WTC11 (cell line): Measurements from ENCODE around the gene PHKG2. TPM values are rescaled to one million over a fixed set of nuclear protein-coding genes. Genes with fewer than 3 reads are reported as not detected.

ENCODE experiments used
- ATAC-seq: fragments of 200-7000 bp; cut with Tn5 transposase; 2 replicates; pipeline ENCODE4 v1.10.0; 2021; ENCODE audit warnings: mild to moderate bottlenecking, moderate library complexity
- CTCF ChIA-PET: fragments of 300-600 bp; sonication (Branson Sonifier 250); formaldehyde crosslinking; loops from one replicate; lab custom pipeline; 2021; ENCODE audit warnings: antibody characterized with exemption; lab: Charles Lee
- POLR2A ChIA-PET: fragments of 350-600 bp; sonication (Branson Sonifier 250); formaldehyde crosslinking; loops from one replicate; lab custom pipeline; 2021; ENCODE audit warnings: antibody characterized with exemption; lab: Charles Lee
- DNase-seq: peaks from one replicate; pipeline ENCODE4 v3.0.0; 2021; ENCODE audit warnings: low spot score
- H3K27ac Mint-ChIP-seq: 2 replicates; pipeline ENCODE4 v1.8.0; 2021; ENCODE audit warnings: mixed read lengths
- H3K27me3 Mint-ChIP-seq: 2 replicates; pipeline ENCODE4 v1.8.0; 2021; ENCODE audit warnings: low read depth, mild to moderate bottlenecking, moderate library complexity, mixed read lengths
- H3K36me3 Mint-ChIP-seq: 2 replicates; pipeline ENCODE4 v1.8.0; 2021; ENCODE audit warnings: mixed read lengths
- H3K4me1 Mint-ChIP-seq: 2 replicates; pipeline ENCODE4 v1.8.0; 2022; ENCODE audit warnings: mixed read lengths
- H3K4me3 Mint-ChIP-seq: 2 replicates; pipeline ENCODE4 v1.8.0; 2021; ENCODE audit warnings: mild to moderate bottlenecking, moderate library complexity, mixed read lengths
- H3K9me3 Mint-ChIP-seq: 2 replicates; pipeline ENCODE4 v1.8.0; 2021; ENCODE audit warnings: mixed read lengths
- ATF2 ChIP-seq: sonication (generic); formaldehyde crosslinking; IDR thresholded peaks from 2 replicates; pipeline ENCODE4 v1.8.1; 2022; ENCODE audit warnings: low read depth, missing genetic modification reagents, borderline replicate concordance
- ATF3 ChIP-seq: sonication (generic); formaldehyde crosslinking; conservative IDR thresholded peaks from 2 replicates; pipeline ENCODE4 v1.8.1; 2022; ENCODE audit warnings: mild to moderate bottlenecking, missing genetic modification reagents
- CBFB ChIP-seq: sonication (generic); formaldehyde crosslinking; IDR thresholded peaks from 2 replicates; pipeline ENCODE4 v1.8.1; 2022; ENCODE audit warnings: mild to moderate bottlenecking, low read depth, missing genetic modification reagents
- CREB1 ChIP-seq: sonication (generic); formaldehyde crosslinking; IDR thresholded peaks from 2 replicates; pipeline ENCODE4 v1.8.0; 2023; ENCODE audit warnings: mild to moderate bottlenecking, missing genetic modification reagents
- E2F1 ChIP-seq: sonication (generic); formaldehyde crosslinking; IDR thresholded peaks from 2 replicates; pipeline ENCODE4 v1.8.0; 2022; ENCODE audit warnings: mild to moderate bottlenecking, missing genetic modification reagents
- EMX1 ChIP-seq: fragments of 250-450 bp; sonication (Bioruptor Pico); IDR thresholded peaks from 2 replicates; pipeline ENCODE4 v1.8.0; 2021; ENCODE audit warnings: mild to moderate bottlenecking
- FOXJ3 ChIP-seq: sonication (generic); formaldehyde crosslinking; IDR thresholded peaks from 2 replicates; pipeline ENCODE4 v1.9.0; 2021; ENCODE audit warnings: missing genetic modification reagents, mild to moderate bottlenecking, borderline replicate concordance
- GTF2I ChIP-seq: fragments of 250-450 bp; sonication (Bioruptor Pico); conservative IDR thresholded peaks from 2 replicates; pipeline ENCODE4 v1.4.0; 2021; ENCODE audit warnings: mild to moderate bottlenecking
- IRF1 ChIP-seq: sonication (generic); formaldehyde crosslinking; IDR thresholded peaks from 2 replicates; pipeline ENCODE4 v1.8.0; 2023; ENCODE audit warnings: missing genetic modification reagents
- NFATC4 ChIP-seq: fragments of 250-450 bp; sonication (Bioruptor Pico); IDR thresholded peaks from 2 replicates; pipeline ENCODE4 v1.9.0; 2021; ENCODE audit warnings: mild to moderate bottlenecking
- NR1H2 ChIP-seq: sonication (generic); formaldehyde crosslinking; IDR thresholded peaks from 2 replicates; pipeline ENCODE4 v1.9.0; 2021; ENCODE audit warnings: mild to moderate bottlenecking, moderate library complexity, missing genetic modification reagents
- NR2C2 ChIP-seq: sonication (generic); formaldehyde crosslinking; IDR thresholded peaks from 2 replicates; pipeline ENCODE4 v1.8.0; 2022; ENCODE audit warnings: mild to moderate bottlenecking, missing genetic modification reagents
- PRRX2 ChIP-seq: fragments of 250-450 bp; sonication (Bioruptor Pico); IDR thresholded peaks from 2 replicates; pipeline ENCODE4 v1.8.0; 2021; ENCODE audit warnings: mild to moderate bottlenecking
- RELA ChIP-seq: sonication (generic); formaldehyde crosslinking; IDR thresholded peaks from 2 replicates; pipeline ENCODE4 v1.8.1; 2022; ENCODE audit warnings: missing genetic modification reagents, mild to moderate bottlenecking, borderline replicate concordance
- RORB ChIP-seq: fragments of 250-450 bp; sonication (Bioruptor Pico); IDR thresholded peaks from 2 replicates; pipeline ENCODE4 v1.9.0; 2021; ENCODE audit warnings: mild to moderate bottlenecking
- SMAD4 ChIP-seq: sonication (generic); formaldehyde crosslinking; IDR thresholded peaks from 2 replicates; pipeline ENCODE4 v1.8.0; 2022; ENCODE audit warnings: mild to moderate bottlenecking, missing genetic modification reagents
- SP1 ChIP-seq: sonication (generic); formaldehyde crosslinking; conservative IDR thresholded peaks from 2 replicates; pipeline ENCODE4 v1.8.1; 2022; ENCODE audit warnings: missing genetic modification reagents
- TCF7 ChIP-seq: sonication (generic); formaldehyde crosslinking; IDR thresholded peaks from 2 replicates; pipeline ENCODE4 v1.8.0; 2022; ENCODE audit warnings: mild to moderate bottlenecking, low read depth, missing genetic modification reagents, moderate library complexity
- TEAD1 ChIP-seq: sonication (generic); formaldehyde crosslinking; IDR thresholded peaks from 2 replicates; pipeline ENCODE4 v1.8.0; 2022; ENCODE audit warnings: mild to moderate bottlenecking, missing genetic modification reagents
- USF2 ChIP-seq: sonication (generic); formaldehyde crosslinking; IDR thresholded peaks from 2 replicates; pipeline ENCODE4 v1.8.1; 2023; ENCODE audit warnings: mild to moderate bottlenecking, missing genetic modification reagents, moderate library complexity
- ZBTB21 ChIP-seq: sonication (generic); formaldehyde crosslinking; IDR thresholded peaks from 2 replicates; pipeline ENCODE4 v1.8.1; 2023; ENCODE audit warnings: mild to moderate bottlenecking, missing genetic modification reagents, borderline replicate concordance
- ZSCAN18 ChIP-seq: fragments of 250-450 bp; sonication (Bioruptor Pico); IDR thresholded peaks from 2 replicates; pipeline ENCODE4 v2.1.2; 2022; ENCODE audit warnings: mild to moderate bottlenecking, moderate library complexity
- total RNA-seq: library from RNA; stranded (reverse); gene quantifications from 3 replicates; pipeline ENCODE4 v1.2.3, GENCODE V29; 2021
- TF ChIP-seq, protein P1 (sequence below): sonication (generic); formaldehyde crosslinking; IDR thresholded peaks from 2 replicates; pipeline ENCODE4 v1.8.1; 2023; ENCODE audit warnings: mild to moderate bottlenecking, moderate library complexity, missing genetic modification reagents
- TF ChIP-seq, protein P2 (sequence below): sonication (generic); formaldehyde crosslinking; IDR thresholded peaks from 2 replicates; pipeline ENCODE4 v1.8.1; 2022; ENCODE audit warnings: mild to moderate bottlenecking, missing genetic modification reagents, moderate library complexity, borderline replicate concordance

PHKG2 gene
- total RNA-seq, 1 experiment from 2014 or later, result 50.5 TPM

DNA sequence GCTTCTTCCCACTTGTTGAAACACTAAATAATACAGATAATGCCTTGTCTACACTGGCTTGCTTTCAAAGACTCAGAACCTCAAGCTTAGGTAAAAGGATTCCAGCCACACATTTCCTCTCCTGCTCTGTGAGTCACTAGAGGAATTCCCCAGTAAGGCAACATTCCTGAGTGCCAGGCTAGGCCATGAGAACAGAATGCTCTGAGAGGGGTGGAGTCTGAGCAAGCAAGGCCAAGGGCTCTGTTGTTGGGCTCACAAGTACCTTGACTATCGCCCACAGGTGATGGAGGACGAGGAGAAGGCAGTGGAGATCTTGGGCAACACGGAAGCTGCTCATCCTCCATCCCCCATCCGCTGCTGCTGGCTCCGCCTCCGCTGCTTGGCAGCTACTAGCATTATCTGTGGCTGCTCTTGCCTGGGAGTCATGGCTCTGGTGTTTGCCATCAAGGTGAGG is 6.7 kb upstream of the PHKG2 start (continued):
- no peak for TF ChIP-seq TEAD1 (CRISPR knock-in tag)

DNA sequence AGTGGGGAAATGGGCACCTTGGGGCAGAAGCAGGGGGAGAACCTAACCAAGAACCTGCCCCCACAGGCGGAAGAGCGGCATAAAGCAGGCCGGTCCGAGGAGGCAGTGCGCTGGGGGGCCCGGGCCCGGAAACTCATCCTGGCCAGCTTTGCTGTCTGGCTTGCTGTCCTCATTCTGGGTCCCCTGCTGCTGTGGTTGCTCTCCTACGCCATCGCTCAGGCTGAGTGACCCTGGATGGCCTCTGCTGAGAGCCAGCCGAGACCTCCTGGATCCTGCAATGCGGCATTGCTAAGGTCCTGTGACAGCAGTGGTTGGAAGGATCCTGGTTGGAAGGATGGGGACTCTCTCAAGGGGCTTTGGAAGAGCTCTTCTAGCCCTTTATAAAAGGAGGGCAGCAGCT is 4.5 kb upstream of the PHKG2 start:
- no peak for ATAC-seq
- no peaks in the 10 kb centered on the region for H3K27me3 Mint-ChIP-seq
- peaks cover 15% of the 10 kb centered on the region for H3K4me1 Mint-ChIP-seq
- no peak for DNase-seq
- no peak for TF ChIP-seq IRF1 (CRISPR knock-in tag)
- TF ChIP-seq FOXJ3 (CRISPR knock-in tag), result no peak
- no peak for TF ChIP-seq SP1
- no peak for TF ChIP-seq GTF2I (CRISPR knock-in tag)
- no peak for TF ChIP-seq CREB1 (CRISPR knock-in tag)
- TF ChIP-seq, protein P1, sequence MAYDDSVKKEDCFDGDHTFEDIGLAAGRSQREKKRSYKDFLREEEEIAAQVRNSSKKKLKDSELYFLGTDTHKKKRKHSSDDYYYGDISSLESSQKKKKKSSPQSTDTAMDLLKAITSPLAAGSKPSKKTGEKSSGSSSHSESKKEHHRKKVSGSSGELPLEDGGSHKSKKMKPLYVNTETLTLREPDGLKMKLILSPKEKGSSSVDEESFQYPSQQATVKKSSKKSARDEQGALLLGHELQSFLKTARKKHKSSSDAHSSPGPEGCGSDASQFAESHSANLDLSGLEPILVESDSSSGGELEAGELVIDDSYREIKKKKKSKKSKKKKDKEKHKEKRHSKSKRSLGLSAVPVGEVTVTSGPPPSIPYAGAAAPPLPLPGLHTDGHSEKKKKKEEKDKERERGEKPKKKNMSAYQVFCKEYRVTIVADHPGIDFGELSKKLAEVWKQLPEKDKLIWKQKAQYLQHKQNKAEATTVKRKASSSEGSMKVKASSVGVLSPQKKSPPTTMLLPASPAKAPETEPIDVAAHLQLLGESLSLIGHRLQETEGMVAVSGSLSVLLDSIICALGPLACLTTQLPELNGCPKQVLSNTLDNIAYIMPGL (CRISPR knock-in tag), result no peak
- no peak for TF ChIP-seq NFATC4 (CRISPR knock-in tag)
- TF ChIP-seq ZSCAN18, result no peak
- TF ChIP-seq RELA (CRISPR knock-in tag), result no peak
- TF ChIP-seq TEAD1 (CRISPR knock-in tag), result no peak
- no peak for TF ChIP-seq EMX1 (CRISPR knock-in tag)
- TF ChIP-seq, protein P2, sequence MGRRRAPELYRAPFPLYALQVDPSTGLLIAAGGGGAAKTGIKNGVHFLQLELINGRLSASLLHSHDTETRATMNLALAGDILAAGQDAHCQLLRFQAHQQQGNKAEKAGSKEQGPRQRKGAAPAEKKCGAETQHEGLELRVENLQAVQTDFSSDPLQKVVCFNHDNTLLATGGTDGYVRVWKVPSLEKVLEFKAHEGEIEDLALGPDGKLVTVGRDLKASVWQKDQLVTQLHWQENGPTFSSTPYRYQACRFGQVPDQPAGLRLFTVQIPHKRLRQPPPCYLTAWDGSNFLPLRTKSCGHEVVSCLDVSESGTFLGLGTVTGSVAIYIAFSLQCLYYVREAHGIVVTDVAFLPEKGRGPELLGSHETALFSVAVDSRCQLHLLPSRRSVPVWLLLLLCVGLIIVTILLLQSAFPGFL (CRISPR knock-in tag), result no peak
- TF ChIP-seq ZBTB21 (CRISPR knock-in tag), result no peak
- no peak for TF ChIP-seq SMAD4
- TF ChIP-seq TCF7 (CRISPR knock-in tag), result no peak
- no peak for TF ChIP-seq E2F1 (CRISPR knock-in tag)
- TF ChIP-seq RORB (CRISPR knock-in tag), result no peak
- no peak overlapping the region for H3K4me3 Mint-ChIP-seq
- 0 out of 2 replicates have a peak overlapping the region, but pooled peaks have one; percentile 22 for H3K27ac Mint-ChIP-seq
- H3K9me3 Mint-ChIP-seq, result no peaks in the 10 kb centered on the region
- POLR2A ChIA-PET, result no interaction called here
- peaks cover 16% of the 10 kb centered on the region for H3K36me3 Mint-ChIP-seq
- CTCF ChIA-PET, result no interaction called here

DNA sequence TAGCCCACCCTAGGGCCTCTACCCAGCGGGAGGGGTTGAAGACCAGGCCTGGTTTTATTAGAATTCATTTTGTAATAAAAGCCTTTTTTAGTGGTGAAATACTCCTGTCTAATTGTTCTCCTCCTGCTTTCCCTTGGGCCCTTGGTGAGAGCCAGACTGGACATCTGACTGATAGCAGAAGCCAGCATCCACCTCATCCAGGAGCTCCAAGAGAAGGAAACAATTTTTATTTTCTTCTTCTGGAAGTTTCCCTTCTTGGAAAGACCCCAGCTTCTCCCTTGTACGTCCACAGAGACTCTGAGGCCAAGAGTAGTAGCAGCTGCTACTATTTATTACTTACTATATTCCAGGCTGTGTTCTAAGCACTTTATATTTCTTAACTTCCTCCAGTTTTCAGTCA is 4.0 kb upstream of the PHKG2 start:
- ChIA-PET POLR2A (no interaction called here), CTCF (no interaction called here)
- no peak for ATAC-seq
- Mint-ChIP-seq H3K36me3 (peaks cover 12% of the 10 kb centered on the region), H3K27me3 (no peaks in the 10 kb centered on the region), H3K4me3 (no peak overlapping the region), H3K27ac (no peak overlapping the region), H3K9me3 (no peaks in the 10 kb centered on the region), H3K4me1 (peaks cover 16% of the 10 kb centered on the region)
- DNase-seq, result no peak
- TF ChIP-seq NR2C2 (CRISPR knock-in tag), result no peak
- no peak for TF ChIP-seq PRRX2 (CRISPR knock-in tag)
- TF ChIP-seq SP1, result no peak
- no peak for TF ChIP-seq ATF2 (CRISPR knock-in tag)
- TF ChIP-seq NR1H2, result no peak
- TF ChIP-seq CBFB (CRISPR knock-in tag), result no peak
- TF ChIP-seq ATF3, result no peak
- TF ChIP-seq USF2 (CRISPR knock-in tag), result no peak
- TF ChIP-seq, protein P1 (CRISPR knock-in tag), result no peak
